ENCODE data around the gene QPRT. TPM values are rescaled to one million over a fixed set of nuclear protein-coding genes. Genes with fewer than 3 reads are reported as not detected.
A peak's percentile ranks its signal among the peaks of the same experiment; 100 is the strongest.

Gene QPRT
- total and polyA plus RNA-seq, 2 of the 8 experiments (the other 6 are each of a cell fraction or from before 2014, with no cell fraction given), result 89.0 to 102 TPM

DNA sequence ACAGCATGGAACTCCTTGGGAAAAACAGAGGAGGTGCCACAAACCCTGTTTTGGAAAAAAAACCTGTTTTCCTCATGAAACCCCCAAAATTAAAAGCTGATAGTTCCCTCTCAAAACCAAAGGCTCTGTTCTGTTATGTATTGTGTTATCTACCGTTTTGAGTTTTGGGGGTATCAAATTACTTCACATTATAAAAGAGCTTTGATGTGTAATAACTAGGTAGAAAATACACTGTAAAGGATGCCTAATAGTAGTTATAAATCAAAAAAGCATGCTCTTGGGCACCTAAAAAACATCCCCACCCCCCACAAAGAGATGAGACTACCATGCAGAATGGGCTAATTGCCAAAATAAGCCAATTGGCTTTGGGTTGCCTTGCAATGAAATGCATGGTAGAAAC lies 36.0 kb downstream of the QPRT start:
- 91% methylated on average over 1 of the region's 1 CpG; no CpG with 5 or more reads in 1 of the 2 experiments for WGBS, 2 experiments (ENCODE audit: extremely low coverage in 1 of 2, insufficient coverage in 1 of 2, insufficient read length in 1 of 2, insufficient replicate concordance in 2 of 2, low coverage in 1 of 2, low lambda C conversion rate in 2 of 2, missing lambda C conversion rate in 1 of 2)
- no peak for FAIRE-seq
- no peak overlapping the region for H4K8ac ChIP-seq (ENCODE audit: extremely low read depth, insufficient read depth, low read length)
- peaks cover 3% of the 10 kb centered on the region; the same call in 1 of the 2 replicates for H3K23me2 ChIP-seq (ENCODE audit: low read depth, low read length)
- H3K27ac ChIP-seq (ENCODE audit: low read depth, low read length), result no peak overlapping the region
- H3K56ac ChIP-seq (replicated peaks; ENCODE audit: insufficient read length, low read depth, low read length), result no peak overlapping the region
- H3K14ac ChIP-seq (ENCODE audit: insufficient read length), result no peak overlapping the region
- H3K79me1 ChIP-seq (ENCODE audit: low read depth, low read length), result peaks cover 3% of the 10 kb centered on the region
- DNase-seq (ENCODE audit: low read depth in 1 of 2, low spot score in 2 of 2), result no peak
- POLR2A ChIA-PET (ENCODE audit: partially characterized antibody), result interaction anchor here (0.6 to 26.3 kb wide), 12 partner anchors 9 to 299 kb away, joined by 3 to 490 read pairs (median 4); no protein-coding TSS in a partner anchor
- H3K36me3 ChIP-seq (ENCODE audit: control insufficient read depth in 2 of 4, insufficient read depth in 4 of 4, low read length in 3 of 4), result peaks cover 5 to 72% (median 26%) of the 10 kb centered on the region in 4 experiments
- no peak overlapping the region for H2BK5ac ChIP-seq (ENCODE audit: low read depth, low read length)
- no peak overlapping the region for H2AK5ac ChIP-seq (ENCODE audit: low read depth, low read length)
- H3K79me2 ChIP-seq (ENCODE audit: control insufficient read depth in 1 of 2, insufficient read depth in 2 of 2, low read length in 2 of 2), result peaks cover 10 to 85% of the 10 kb centered on the region in 2 experiments
- no peaks in the 10 kb centered on the region for H3K9me3 ChIP-seq (ENCODE audit: insufficient read depth in 2 of 2, low read depth in 1 of 2, low read length in 1 of 2)
- H3K4me2 ChIP-seq (ENCODE audit: insufficient read depth in 1 of 2, low read depth in 2 of 2, low read length in 2 of 2), result no peak overlapping the region
- TF ChIP-seq SIN3A (conservative IDR thresholded peaks at IDR 0.05 in 1 of 2, IDR thresholded peaks at IDR 0.05 in 1 of 2; ENCODE audit: low read depth in 1 of 2, low read length in 2 of 2) (no peak), POLR2A (IDR thresholded peaks at IDR 0.05; ENCODE audit: control extremely low read depth in 1 of 2, low read depth in 2 of 2, low read length in 2 of 2) (peak in 1 of 2 experiments; percentile 5; a peak in 1 of 3 replicates)
- H4K91ac ChIP-seq (replicated peaks; ENCODE audit: insufficient read length, low read length), result no peak overlapping the region
- peaks cover 2 to 14% (median 4%) of the 10 kb centered on the region in 4 experiments; a peak in 5 of 7 replicates for H3K4me1 ChIP-seq (replicated peaks in 1 of 4; ENCODE audit: control insufficient read depth in 3 of 4, insufficient read depth in 4 of 4, low read length in 3 of 4)
- peaks cover 5% of the 10 kb centered on the region in 2 experiments for H4K20me1 ChIP-seq (replicated peaks in 1 of 2; ENCODE audit: control insufficient read depth in 1 of 2, insufficient read depth in 2 of 2, low read length in 2 of 2)
- H2BK12ac ChIP-seq (ENCODE audit: low read depth, low read length), result no peak overlapping the region
- no peak overlapping the region for H3K4me3 ChIP-seq (ENCODE audit: extremely low read depth in 1 of 4, insufficient read depth in 2 of 4, low read depth in 3 of 4, low read length in 4 of 4)
- no peaks in the 10 kb centered on the region for H3K27me3 ChIP-seq (replicated peaks in 1 of 4; ENCODE audit: control insufficient read depth in 3 of 4, extremely low read depth in 1 of 4, insufficient read depth in 3 of 4, low read length in 3 of 4)
- no peak overlapping the region for H3K18ac ChIP-seq (ENCODE audit: extremely low read depth, low read length)
- no peak overlapping the region for H3K23ac ChIP-seq (ENCODE audit: insufficient read length)
- no peak overlapping the region for H2BK20ac ChIP-seq (ENCODE audit: low read length)
- no peak overlapping the region for H2BK15ac ChIP-seq (ENCODE audit: low read length)
- no peak overlapping the region for H3K4ac ChIP-seq (replicated peaks; ENCODE audit: insufficient read length, low read depth, low read length)
- no peak overlapping the region for H2AFZ ChIP-seq (ENCODE audit: low read length)
- no peak overlapping the region for H2BK120ac ChIP-seq (replicated peaks; ENCODE audit: low read depth, low read length)
- no peak overlapping the region for H4K5ac ChIP-seq (ENCODE audit: insufficient read length, low read depth, low read length)
- H3K9ac ChIP-seq (replicated peaks in 1 of 4; ENCODE audit: extremely low read depth in 1 of 4, low read depth in 3 of 4, low read length in 3 of 4), result no peak overlapping the region
- CTCF ChIA-PET (ENCODE audit: partially characterized antibody), result interaction anchor here (1.2 to 12.2 kb wide), 6 partner anchors 13 to 133 kb away, joined by 3 to 138 read pairs (median 6); no protein-coding TSS in a partner anchor
